LNCaP clone FGC (cell line): ENCODE results near the gene FBXW7.

Experiments
- DNase-seq: peaks from one replicate; pipeline ENCODE4 v3.0.0-alpha.2; 2011; ENCODE audit warnings: low read depth
- H3K4me3 ChIP-seq: 2 replicates; pipeline ENCODE4 v1.5.1; 2011; ENCODE audit warnings: mild to moderate bottlenecking, low read depth, low read length, control low read depth
- TF ChIP-seq, protein P1 (sequence below): IDR thresholded peaks from 2 replicates; pipeline ENCODE4 v1.5.1; 2012; ENCODE audit warnings: mild to moderate bottlenecking; ENCODE audit not compliant: control insufficient read depth, insufficient read depth; ENCODE audit errors: extremely low read depth

The FBXW7 gene

DNA sequence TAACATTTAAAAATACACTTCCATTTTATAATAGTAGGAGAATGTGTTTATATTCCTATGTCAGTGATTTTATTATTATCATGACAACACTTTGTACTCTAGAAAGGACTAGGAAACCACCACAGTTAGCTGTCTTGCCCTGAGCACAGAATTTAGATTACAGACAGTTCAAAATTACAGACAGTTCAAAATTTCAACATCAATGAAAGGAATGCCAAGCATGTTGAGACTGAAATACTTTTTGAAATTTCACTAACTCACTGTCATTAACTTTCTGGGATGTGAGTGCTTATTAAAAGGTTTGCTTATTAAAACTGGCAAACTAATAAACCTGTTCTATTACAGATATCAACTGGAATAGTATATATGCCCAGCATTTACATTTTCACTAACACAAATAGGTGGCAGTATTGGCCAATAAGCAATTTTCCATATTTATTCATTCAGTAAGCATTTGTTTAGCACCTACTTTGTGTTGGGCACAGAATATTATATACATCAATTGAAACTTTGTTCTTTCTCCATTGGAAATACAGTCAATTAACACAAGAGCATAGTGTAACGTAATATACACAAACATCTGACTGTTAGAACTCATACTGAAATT lies 179.4 kb downstream of the FBXW7 start:
- DNase-seq, result no peak
- H3K4me3 ChIP-seq, result no peak overlapping the region
- TF ChIP-seq, protein P1, sequence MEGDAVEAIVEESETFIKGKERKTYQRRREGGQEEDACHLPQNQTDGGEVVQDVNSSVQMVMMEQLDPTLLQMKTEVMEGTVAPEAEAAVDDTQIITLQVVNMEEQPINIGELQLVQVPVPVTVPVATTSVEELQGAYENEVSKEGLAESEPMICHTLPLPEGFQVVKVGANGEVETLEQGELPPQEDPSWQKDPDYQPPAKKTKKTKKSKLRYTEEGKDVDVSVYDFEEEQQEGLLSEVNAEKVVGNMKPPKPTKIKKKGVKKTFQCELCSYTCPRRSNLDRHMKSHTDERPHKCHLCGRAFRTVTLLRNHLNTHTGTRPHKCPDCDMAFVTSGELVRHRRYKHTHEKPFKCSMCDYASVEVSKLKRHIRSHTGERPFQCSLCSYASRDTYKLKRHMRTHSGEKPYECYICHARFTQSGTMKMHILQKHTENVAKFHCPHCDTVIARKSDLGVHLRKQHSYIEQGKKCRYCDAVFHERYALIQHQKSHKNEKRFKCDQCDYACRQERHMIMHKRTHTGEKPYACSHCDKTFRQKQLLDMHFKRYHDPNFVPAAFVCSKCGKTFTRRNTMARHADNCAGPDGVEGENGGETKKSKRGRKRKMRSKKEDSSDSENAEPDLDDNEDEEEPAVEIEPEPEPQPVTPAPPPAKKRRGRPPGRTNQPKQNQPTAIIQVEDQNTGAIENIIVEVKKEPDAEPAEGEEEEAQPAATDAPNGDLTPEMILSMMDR, result peak; percentile 41

- DNase-seq, result peak; percentile 96
Observed at GRCh38 chr4:152352622-152353116, 183.2 kb downstream of the FBXW7 start.

DNA sequence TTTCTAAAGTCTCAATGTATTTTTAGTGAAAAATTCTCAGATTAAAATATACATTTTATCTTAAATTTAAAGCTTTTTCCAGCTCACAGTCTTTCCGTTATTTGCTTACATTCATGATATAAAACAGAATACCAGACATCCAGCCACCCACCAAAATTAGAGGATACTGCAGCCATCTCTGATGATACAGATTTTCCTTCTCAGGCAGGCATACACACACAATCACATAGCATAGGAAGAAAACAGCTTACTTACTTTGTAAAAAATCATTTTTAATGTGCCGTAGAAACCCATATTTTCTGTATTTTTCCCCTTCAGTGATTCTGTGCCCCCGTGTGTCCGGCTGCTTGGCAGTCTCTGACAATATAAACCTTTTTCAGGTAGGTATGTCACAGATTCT lies 183.7 kb downstream of the FBXW7 start:
- TF ChIP-seq, protein P1, result no peak
- peak overlapping the region; percentile 54 for H3K4me3 ChIP-seq
- no peak for DNase-seq

More at GRCh38 chr4:152352622-152353116, 183.2 kb downstream of the FBXW7 start:
- H3K4me3 ChIP-seq, result peak overlapping the region; percentile 54
- TF ChIP-seq, protein P1, result no peak

GRCh38 chr4:152351080-152351479 lies 184.8 kb downstream of the FBXW7 start:
- no peak overlapping the region for H3K4me3 ChIP-seq
- TF ChIP-seq, protein P1, result no peak
- DNase-seq, result no peak

DNA sequence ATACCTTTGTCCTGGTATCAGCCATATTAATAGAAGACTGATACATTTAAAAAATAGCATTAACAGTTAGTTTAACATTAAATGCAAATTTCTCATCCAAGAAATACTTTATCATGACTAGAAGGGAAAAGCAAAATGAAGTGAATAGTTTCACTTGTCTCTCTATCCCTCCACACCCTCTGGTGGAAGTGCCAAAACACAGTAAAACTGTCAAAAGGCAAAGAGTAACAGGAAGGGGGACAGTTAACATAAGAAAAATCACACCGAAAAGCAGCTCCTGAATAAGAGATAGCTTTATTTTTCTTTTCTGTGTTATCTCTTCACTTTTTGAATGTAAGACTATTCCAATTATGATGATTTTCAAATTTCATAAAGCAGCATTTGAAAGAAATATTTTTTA lies 187.2 kb downstream of the FBXW7 start:
- no peak overlapping the region for H3K4me3 ChIP-seq
- TF ChIP-seq, protein P1, result peak; percentile 40
- DNase-seq, result no peak

DNA sequence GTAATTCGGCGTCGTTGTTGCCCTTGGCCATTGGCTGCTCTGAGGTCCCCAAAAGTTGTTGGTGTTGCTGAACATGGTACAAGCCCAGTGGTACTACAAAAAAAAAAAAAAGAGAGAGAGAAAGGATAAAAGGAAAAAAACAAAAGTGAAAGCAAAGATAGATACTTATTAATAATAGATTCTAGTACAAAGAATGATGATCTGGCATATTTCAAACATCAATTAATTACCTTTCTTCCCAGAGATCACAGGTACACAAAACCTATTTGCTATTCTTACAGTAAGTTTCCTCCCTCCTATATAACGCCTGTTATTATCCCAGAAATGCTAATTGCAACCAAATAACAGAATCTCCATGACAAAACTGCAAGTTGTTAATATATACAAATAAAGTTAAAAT lies 188.9 kb downstream of the FBXW7 start:
- TF ChIP-seq, protein P1, result no peak
- no peak overlapping the region for H3K4me3 ChIP-seq
- no peak for DNase-seq

DNA sequence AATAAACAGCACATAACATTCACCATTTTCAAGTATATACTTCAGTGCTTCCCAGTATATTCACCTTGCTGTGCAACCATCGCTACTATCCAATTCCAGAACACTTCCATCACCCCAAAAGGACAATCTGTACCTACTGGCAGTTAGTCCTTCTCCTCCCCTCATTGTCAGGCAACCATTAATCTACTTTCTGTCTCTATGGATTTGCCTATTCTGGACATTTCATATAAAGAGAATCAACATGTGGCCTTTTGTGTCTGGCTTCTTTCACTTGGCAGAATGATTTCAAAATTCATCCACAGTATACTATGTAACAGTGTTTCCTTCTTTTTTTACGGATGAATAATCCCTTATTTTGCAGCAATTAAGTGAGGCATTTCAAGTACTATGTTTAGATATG lies 189.4 kb downstream of the FBXW7 start:
- DNase-seq, result no peak
- TF ChIP-seq, protein P1, result no peak
- H3K4me3 ChIP-seq, result no peak overlapping the region
